ENCODE results near the gene PHLDA2. TPM values are rescaled to one million over a fixed set of nuclear protein-coding genes. Genes with fewer than 3 reads are reported as not detected.

PHLDA2 gene
- total and polyA plus RNA-seq, 7 donors, result 1.7 to 37.9 (median 35.4) TPM; not detected in 3

GRCh38 chr11:2927851-2928604, 1.2 kb downstream of the PHLDA2 start:
- WGBS, 2 donors, result 24 to 34% methylated on average over 25 of the region's 25 CpGs
- DNase-seq, result no peak
- H3K27me3 ChIP-seq, result peaks cover 15 to 55% (median 36%) of the 10 kb centered on the region in 3 donors
- intact Hi-C loops (cut with DNase I), result no loop called here
- H3K4me1 ChIP-seq, result peaks cover 0 to 31% (median 27%) of the 10 kb centered on the region in 4 donors
- no peak for TF ChIP-seq EP300 (IDR thresholded peaks at IDR 0.05)
- no peak for TF ChIP-seq POLR2A (IDR thresholded peaks at IDR 0.05)
- no peak for TF ChIP-seq POLR2AphosphoS5 (IDR thresholded peaks at IDR 0.05)
- TF ChIP-seq CTCF (IDR thresholded peaks at IDR 0.05), result no peak
- H3K36me3 ChIP-seq, result no peaks in the 10 kb centered on the region
- peak overlapping the region in 3 of 4 donors; percentile 44 to 53 (median 47) for H3K4me3 ChIP-seq
- peak overlapping the region in 1 of 4 donors; percentile 57 for H3K27ac ChIP-seq
- H3K9me3 ChIP-seq, result no peaks in the 10 kb centered on the region

GRCh38 chr11:2927121-2927800, 2.0 kb downstream of the PHLDA2 start:
- Histone ChIP-seq H3K4me1 (peaks cover 0 to 31% (median 27%) of the 10 kb centered on the region in 4 donors), H3K9me3 (no peaks in the 10 kb centered on the region), H3K27me3 (peaks cover 15 to 55% (median 36%) of the 10 kb centered on the region in 3 donors), H3K4me3 (no peak overlapping the region), H3K27ac (no peak overlapping the region), H3K36me3 (no peaks in the 10 kb centered on the region)
- intact Hi-C loops (cut with DNase I), result no loop called here
- TF ChIP-seq POLR2AphosphoS5 (IDR thresholded peaks at IDR 0.05), result no peak
- TF ChIP-seq EP300 (IDR thresholded peaks at IDR 0.05), result no peak
- TF ChIP-seq CTCF (IDR thresholded peaks at IDR 0.05), result no peak
- TF ChIP-seq POLR2A (IDR thresholded peaks at IDR 0.05), result no peak
- WGBS, 2 donors, result 90 to 93% methylated on average over 12 of the region's 12 CpGs
- DNase-seq, result peak; percentile 54

GRCh38 chr11:2926611-2927051, 2.6 kb downstream of the PHLDA2 start:
- Histone ChIP-seq H3K4me1 (peaks cover 0 to 31% (median 27%) of the 10 kb centered on the region in 4 donors), H3K27me3 (peaks cover 15 to 55% (median 36%) of the 10 kb centered on the region in 3 donors), H3K4me3 (no peak overlapping the region), H3K27ac (no peak overlapping the region), H3K36me3 (no peaks in the 10 kb centered on the region), H3K9me3 (no peaks in the 10 kb centered on the region)
- 95 to 96% methylated on average over 11 of the region's 11 CpGs for WGBS, 2 donors
- TF ChIP-seq EP300 (IDR thresholded peaks at IDR 0.05) (no peak), POLR2AphosphoS5 (IDR thresholded peaks at IDR 0.05) (no peak), CTCF (IDR thresholded peaks at IDR 0.05) (no peak), POLR2A (IDR thresholded peaks at IDR 0.05) (no peak)
- intact Hi-C loops (cut with DNase I), result no loop called here
- no peak for DNase-seq

GRCh38 chr11:2924821-2925675, 4.2 kb downstream of the PHLDA2 start:
- TF ChIP-seq POLR2AphosphoS5 (IDR thresholded peaks at IDR 0.05), result no peak
- TF ChIP-seq EP300 (IDR thresholded peaks at IDR 0.05), result no peak
- no peak for TF ChIP-seq CTCF (IDR thresholded peaks at IDR 0.05)
- TF ChIP-seq POLR2A (IDR thresholded peaks at IDR 0.05), result no peak
- Histone ChIP-seq H3K9me3 (no peaks in the 10 kb centered on the region), H3K4me3 (no peak overlapping the region), H3K27ac (no peak overlapping the region), H3K4me1 (peaks cover 0 to 25% (median 21%) of the 10 kb centered on the region in 4 donors), H3K27me3 (peaks cover 15 to 43% (median 36%) of the 10 kb centered on the region in 3 donors), H3K36me3 (no peaks in the 10 kb centered on the region)
- DNase-seq, result no peak
- intact Hi-C loops (cut with DNase I), result no loop called here
- WGBS, 2 donors, result 54 to 83% methylated on average over 30 of the region's 30 CpGs
